BJ (cell line): Measurements from ENCODE around the gene EHF. TPM values are rescaled to one million over a fixed set of nuclear protein-coding genes. Genes with fewer than 3 reads are reported as not detected.

ENCODE experiments used
- CTCF ChIA-PET: fragments of 350-600 bp; formaldehyde crosslinking; extraction: SDS; loops from one replicate; lab custom pipeline; 2021; ENCODE audit warnings: antibody characterized with exemption, inconsistent platforms; lab: Yijun Ruan, JAX
- POLR2A ChIA-PET: fragments of 300-600 bp; sonication (Branson Sonifier 250); formaldehyde crosslinking; extraction: SDS; loops from one replicate; lab custom pipeline; 2021; ENCODE audit warnings: antibody characterized with exemption; lab: Charles Lee
- DNase-seq: peaks from one replicate; pipeline ENCODE4 v3.0.0-alpha.2; 2011; ENCODE audit warnings: low read depth
- H3K27me3 ChIP-seq: 2 replicates; pipeline ENCODE4 v1.6.0; 2011; ENCODE audit warnings: low read length; ENCODE audit not compliant: control insufficient read depth, insufficient read depth
- H3K36me3 ChIP-seq: 2 replicates; pipeline ENCODE4 v1.5.1; 2011; ENCODE audit warnings: low read length; ENCODE audit not compliant: control insufficient read depth, insufficient read depth
- H3K4me3 ChIP-seq: 2 replicates; pipeline ENCODE4 v1.5.1; 2011; ENCODE audit warnings: low read depth, mild to moderate bottlenecking, control low read depth, low read length
- CTCF ChIP-seq: IDR thresholded peaks from 2 replicates; pipeline ENCODE4 v1.5.1; 2011; ENCODE audit warnings: low read depth, mild to moderate bottlenecking, control low read depth, inconsistent platforms, low read length, moderate library complexity; ENCODE audit not compliant: insufficient read depth
- polyA plus RNA-seq: library from polyadenylated mRNA; depleted of rRNA; stranded (reverse); fragments of >200 nt; gene quantifications from 2 replicates; pipeline ENCODE4 v1.2.3, GENCODE V29; 2011

Gene EHF
- polyA plus RNA-seq, 1 experiment, result not detected

GRCh38 chr11:34665077-34665835 lies 44.4 kb downstream of the EHF start:
- no peak for TF ChIP-seq CTCF
- H3K27me3 ChIP-seq, result no peaks in the 10 kb centered on the region
- no peaks in the 10 kb centered on the region for H3K36me3 ChIP-seq
- ChIA-PET CTCF (interaction anchor here (0.9 to 1.2 kb wide), 3 partner anchors 11 to 25 kb away, joined by 3 to 5 read pairs (median 3); no protein-coding TSS in a partner anchor), POLR2A (no interaction called here)
- no peak for DNase-seq
- no peak overlapping the region for H3K4me3 ChIP-seq

- no peak for TF ChIP-seq CTCF
- no peaks in the 10 kb centered on the region for H3K36me3 ChIP-seq
- H3K27me3 ChIP-seq, result no peaks in the 10 kb centered on the region
- ChIA-PET POLR2A (no interaction called here), CTCF (interaction anchor here (1.4 kb wide), 2 partner anchors 9 to 15 kb away, joined by 4 to 5 read pairs; no protein-coding TSS in a partner anchor)
- no peak for DNase-seq
- no peak overlapping the region for H3K4me3 ChIP-seq
These were observed 47.1 kb downstream of the EHF start for GRCh38 chr11:34667810-34668582.

- ChIA-PET POLR2A (no interaction called here), CTCF (interaction anchor here (1.6 kb wide), 1 partner anchor 12 kb away, joined by 5 read pairs; no protein-coding TSS in a partner anchor)
- TF ChIP-seq CTCF, result no peak
- no peaks in the 10 kb centered on the region for H3K36me3 ChIP-seq
- H3K27me3 ChIP-seq, result no peaks in the 10 kb centered on the region
- no peak overlapping the region for H3K4me3 ChIP-seq
- DNase-seq, result no peak
These were observed 47.7 kb downstream of the EHF start for GRCh38 chr11:34668583-34669053.

GRCh38 chr11:34669458-34669857 lies 48.6 kb downstream of the EHF start:
- POLR2A ChIA-PET, result no interaction called here
- CTCF ChIA-PET, result interaction anchor here (0.9 to 1.6 kb wide), 3 partner anchors 9 to 83 kb away, joined by 3 to 5 read pairs (median 3); no protein-coding TSS in a partner anchor
- no peak for TF ChIP-seq CTCF
- no peaks in the 10 kb centered on the region for H3K36me3 ChIP-seq
- no peaks in the 10 kb centered on the region for H3K27me3 ChIP-seq
- no peak for DNase-seq
- no peak overlapping the region for H3K4me3 ChIP-seq

- DNase-seq, result no peak
- POLR2A ChIA-PET, result no interaction called here
- H3K4me3 ChIP-seq, result no peak overlapping the region
- no peaks in the 10 kb centered on the region for H3K27me3 ChIP-seq
- TF ChIP-seq CTCF, result no peak
- no peaks in the 10 kb centered on the region for H3K36me3 ChIP-seq
- CTCF ChIA-PET, result interaction anchor here (1.0 to 1.3 kb wide), 2 partner anchors 10 to 84 kb away, joined by 4 to 7 read pairs; no protein-coding TSS in a partner anchor
These were observed 50.2 kb downstream of the EHF start for GRCh38 chr11:34671117-34671516.
